ENCODE results near the gene ZBP1. TPM values are rescaled to one million over a fixed set of nuclear protein-coding genes. Genes with fewer than 3 reads are reported as not detected.

The ZBP1 gene
- total and polyA plus RNA-seq, 9 donors: 0.12 to 0.92 (median 0.24) TPM; not detected in 4

GRCh38 chr20:57603120-57603519, 17.1 kb downstream of the ZBP1 start:
- H3K27ac ChIP-seq: no peak overlapping the region
- DNase-seq: no peak
- no peaks in the 10 kb centered on the region for H3K9me3 ChIP-seq
- WGBS, 3 donors: 91 to 96% (median 91%) methylated on average over 10 of the region's 10 CpGs
- H3K4me3 ChIP-seq: no peak overlapping the region
- no peaks in the 10 kb centered on the region for H3K4me1 ChIP-seq (ENCODE audit: insufficient read depth)
- H3K36me3 ChIP-seq: no peaks in the 10 kb centered on the region
- TF ChIP-seq POLR2A (IDR thresholded peaks at IDR 0.05) (no peak), CTCF (IDR thresholded peaks at IDR 0.05) (no peak), EP300 (IDR thresholded peaks at IDR 0.05) (no peak)
- intact Hi-C loops (cut with DNase I): no loop called here
- no peaks in the 10 kb centered on the region for H3K27me3 ChIP-seq

GRCh38 chr20:57601737-57602136, 18.5 kb downstream of the ZBP1 start:
- no peak overlapping the region for H3K27ac ChIP-seq
- no peaks in the 10 kb centered on the region for H3K27me3 ChIP-seq
- H3K4me1 ChIP-seq (ENCODE audit: insufficient read depth): peaks cover 2% of the 10 kb centered on the region
- no peaks in the 10 kb centered on the region for H3K36me3 ChIP-seq
- no peaks in the 10 kb centered on the region for H3K9me3 ChIP-seq
- TF ChIP-seq CTCF (IDR thresholded peaks at IDR 0.05) (no peak), EP300 (IDR thresholded peaks at IDR 0.05) (no peak), POLR2A (IDR thresholded peaks at IDR 0.05) (no peak)
- intact Hi-C loops (cut with DNase I): no loop called here
- no peak for DNase-seq
- H3K4me3 ChIP-seq: no peak overlapping the region
- 79 to 94% (median 87%) methylated on average over 5 of the region's 5 CpGs for WGBS, 3 donors

- intact Hi-C loops (cut with DNase I): no loop called here
- Histone ChIP-seq H3K4me3 (no peak overlapping the region), H3K27ac (no peak overlapping the region), H3K27me3 (no peaks in the 10 kb centered on the region), H3K4me1 (ENCODE audit: insufficient read depth) (peaks cover 2% of the 10 kb centered on the region), H3K9me3 (no peaks in the 10 kb centered on the region), H3K36me3 (no peaks in the 10 kb centered on the region)
- DNase-seq: no peak
- no peak for TF ChIP-seq POLR2A (IDR thresholded peaks at IDR 0.05)
- TF ChIP-seq EP300 (IDR thresholded peaks at IDR 0.05): no peak
- TF ChIP-seq CTCF (IDR thresholded peaks at IDR 0.05): no peak
- 86 to 100% (median 88%) methylated on average over 2 of the region's 2 CpGs for WGBS, 3 donors
Measured at GRCh38 chr20:57601211-57601570, 19.0 kb downstream of the ZBP1 start.

- H3K4me1 ChIP-seq (ENCODE audit: insufficient read depth): peaks cover 2% of the 10 kb centered on the region
- H3K36me3 ChIP-seq: no peaks in the 10 kb centered on the region
- H3K27me3 ChIP-seq: no peaks in the 10 kb centered on the region
- no peaks in the 10 kb centered on the region for H3K9me3 ChIP-seq
- H3K27ac ChIP-seq: no peak overlapping the region
- intact Hi-C loops (cut with DNase I): no loop called here
- TF ChIP-seq EP300 (IDR thresholded peaks at IDR 0.05): no peak
- TF ChIP-seq POLR2A (IDR thresholded peaks at IDR 0.05): no peak
- TF ChIP-seq CTCF (IDR thresholded peaks at IDR 0.05): no peak
- 66 to 73% (median 68%) methylated on average over 13 of the region's 13 CpGs for WGBS, 3 donors
- no peak for DNase-seq
- H3K4me3 ChIP-seq: no peak overlapping the region
Measured at GRCh38 chr20:57600320-57601210, 19.7 kb downstream of the ZBP1 start.
